ENCODE measurements around the gene FUT8. TPM values are rescaled to one million over a fixed set of nuclear protein-coding genes. Genes with fewer than 3 reads are reported as not detected.
"Not testable (repeated sequence)": the region's sequence is repeated elsewhere in the genome, so short reads cannot be mapped to it uniquely, and the experiment has no call there.

Gene FUT8
- total and polyA plus RNA-seq, 9 donors: 9.2 to 21.1 (median 13.4) TPM

DNA sequence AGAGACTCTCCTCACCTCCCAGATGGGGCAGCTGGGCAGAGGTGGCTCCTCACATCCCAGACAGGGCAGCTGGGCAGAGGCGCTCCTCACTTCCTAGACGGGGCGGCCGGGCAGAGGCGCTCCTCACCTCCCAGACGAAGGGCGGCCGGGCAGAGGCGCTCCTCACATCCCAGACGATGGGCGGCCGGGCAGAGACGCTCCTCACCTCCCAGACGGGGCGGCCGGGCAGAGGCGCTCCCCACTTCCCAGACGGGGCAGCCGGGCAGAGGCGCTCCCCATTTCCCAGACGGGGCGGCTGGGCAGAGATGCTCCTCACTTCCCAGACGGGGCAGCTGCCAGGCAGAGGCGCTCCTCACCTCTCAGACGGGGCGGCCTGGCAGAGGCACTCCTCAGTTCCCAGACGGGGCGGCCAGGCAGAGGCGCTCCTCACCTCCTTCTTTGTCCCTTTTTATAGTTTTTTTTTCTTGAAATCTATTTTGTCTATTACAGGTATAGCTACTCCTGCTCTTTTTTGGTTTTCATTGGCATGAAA, 304.9 kb downstream of the FUT8 start:
- not testable (repeated sequence) for H3K36me3 ChIP-seq (ENCODE audit: control insufficient read depth, insufficient read depth, low read length); H3K9me3 ChIP-seq (replicated peaks; ENCODE audit: control insufficient read depth, low read depth, low read length); DNase-seq; H3K27ac ChIP-seq (ENCODE audit: low read length); H3K4me1 ChIP-seq (ENCODE audit: control insufficient read depth, insufficient read depth, low read length); H3K4me3 ChIP-seq (ENCODE audit: low read length); H3K27me3 ChIP-seq (ENCODE audit: control insufficient read depth, insufficient read depth, low read length)
- WGBS (ENCODE audit: insufficient coverage): 96% methylated on average over 20 of the region's 29 CpGs

DNA sequence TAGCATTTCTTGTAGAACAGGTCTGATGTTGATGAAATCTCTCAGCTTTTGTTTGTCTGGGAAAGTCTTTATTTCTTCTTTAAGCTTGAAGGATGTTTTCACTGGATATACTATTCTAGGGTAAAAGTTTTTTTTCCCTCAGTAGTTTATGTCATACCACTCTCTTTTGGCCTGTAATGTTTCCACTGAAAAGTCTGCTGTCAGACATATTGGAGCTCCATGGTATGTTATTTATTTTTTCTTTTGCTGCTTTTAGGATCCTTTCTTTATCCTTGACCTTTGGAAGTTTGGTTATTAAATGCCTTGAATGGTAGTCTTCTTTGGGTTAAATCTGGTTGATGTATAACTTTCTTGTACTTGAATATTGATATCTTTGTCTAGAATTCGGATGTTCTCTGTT, 306.1 kb downstream of the FUT8 start:
- Histone ChIP-seq H3K4me3 (ENCODE audit: low read length) (no peak overlapping the region), H3K27ac (ENCODE audit: low read length) (no peak overlapping the region), H3K36me3 (ENCODE audit: control insufficient read depth, insufficient read depth, low read length) (no peaks in the 10 kb centered on the region), H3K9me3 (replicated peaks; ENCODE audit: control insufficient read depth, low read depth, low read length) (peaks cover 5% of the 10 kb centered on the region), H3K4me1 (ENCODE audit: control insufficient read depth, insufficient read depth, low read length) (no peaks in the 10 kb centered on the region), H3K27me3 (ENCODE audit: control insufficient read depth, insufficient read depth, low read length) (no peaks in the 10 kb centered on the region)
- WGBS (ENCODE audit: insufficient coverage): no CpG with 5 or more reads among the region's 1 CpG
- no peak for DNase-seq

DNA sequence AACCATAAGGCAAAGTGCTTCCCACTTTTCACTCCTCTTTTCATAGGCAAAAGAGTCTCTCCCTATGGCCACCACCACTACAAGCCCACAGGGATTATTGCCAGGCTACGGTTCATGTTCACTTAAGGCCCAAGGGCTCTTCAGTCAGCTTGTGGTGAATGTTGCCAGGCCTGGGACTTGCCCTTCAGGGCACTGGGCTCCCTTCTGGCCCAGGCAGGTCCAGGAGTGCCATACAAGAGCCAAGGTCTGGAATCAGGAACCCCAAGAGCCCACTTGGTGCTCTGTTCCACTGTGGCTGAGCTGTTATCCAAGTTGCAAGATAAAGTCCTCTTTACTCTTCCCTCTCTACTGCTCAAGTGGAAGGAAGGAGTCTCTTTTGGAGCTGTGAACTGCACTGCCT, 307.6 kb downstream of the FUT8 start:
- Histone ChIP-seq H3K4me3 (ENCODE audit: low read length) (no peak overlapping the region), H3K27ac (ENCODE audit: low read length) (no peak overlapping the region), H3K9me3 (replicated peaks; ENCODE audit: control insufficient read depth, low read depth, low read length) (peaks cover 2% of the 10 kb centered on the region), H3K36me3 (ENCODE audit: control insufficient read depth, insufficient read depth, low read length) (no peaks in the 10 kb centered on the region), H3K27me3 (ENCODE audit: control insufficient read depth, insufficient read depth, low read length) (no peaks in the 10 kb centered on the region), H3K4me1 (ENCODE audit: control insufficient read depth, insufficient read depth, low read length) (no peaks in the 10 kb centered on the region)
- no peak for DNase-seq
- 100% methylated on average over 1 of the region's 1 CpG for WGBS (ENCODE audit: insufficient coverage)

DNA sequence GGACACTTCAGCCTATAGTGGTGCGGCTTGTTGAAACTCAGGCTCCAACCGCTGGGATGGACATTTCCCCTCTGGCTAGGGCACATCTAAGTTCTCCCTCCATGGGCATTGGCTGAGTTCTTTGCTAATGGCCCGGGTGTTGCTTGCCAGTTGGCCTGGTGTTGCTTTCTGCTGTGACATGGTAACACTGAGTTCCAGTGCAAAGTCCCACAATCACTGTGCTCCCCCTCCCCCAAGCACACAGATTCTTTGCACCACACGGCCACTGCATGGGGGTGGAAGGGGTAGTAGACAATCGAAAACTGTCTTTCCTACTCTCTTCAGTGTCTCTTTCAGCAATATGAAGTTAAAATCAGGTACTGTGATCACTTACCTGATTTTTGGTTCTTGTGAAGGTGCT, 308.2 kb downstream of the FUT8 start:
- DNase-seq: no peak
- Histone ChIP-seq H3K4me3 (ENCODE audit: low read length) (no peak overlapping the region), H3K9me3 (replicated peaks; ENCODE audit: control insufficient read depth, low read depth, low read length) (peaks cover 2% of the 10 kb centered on the region), H3K4me1 (ENCODE audit: control insufficient read depth, insufficient read depth, low read length) (no peaks in the 10 kb centered on the region), H3K36me3 (ENCODE audit: control insufficient read depth, insufficient read depth, low read length) (no peaks in the 10 kb centered on the region), H3K27me3 (ENCODE audit: control insufficient read depth, insufficient read depth, low read length) (no peaks in the 10 kb centered on the region), H3K27ac (ENCODE audit: low read length) (no peak overlapping the region)
- 90% methylated on average over 2 of the region's 5 CpGs for WGBS (ENCODE audit: insufficient coverage)

DNA sequence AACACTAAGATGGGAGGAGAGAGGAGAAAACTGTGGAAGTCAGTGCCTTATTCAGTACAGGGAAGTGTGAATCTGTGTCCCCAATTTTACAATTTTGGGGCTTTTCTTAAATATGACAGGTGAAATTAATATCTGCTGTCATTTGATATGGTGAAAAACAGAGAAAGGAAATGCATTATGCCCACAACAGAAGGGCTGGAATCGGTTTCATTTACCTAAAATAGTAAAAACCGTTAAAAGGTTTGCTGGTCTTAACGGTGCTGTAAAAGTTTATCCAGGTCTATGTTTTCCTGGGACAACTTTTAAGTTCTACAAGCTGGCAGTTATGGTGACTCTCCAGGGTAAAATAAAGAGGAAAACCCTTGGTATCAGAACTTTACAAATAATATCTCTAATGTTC, 310.8 kb downstream of the FUT8 start:
- H3K4me3 ChIP-seq (ENCODE audit: low read length): no peak overlapping the region
- H3K4me1 ChIP-seq (ENCODE audit: control insufficient read depth, insufficient read depth, low read length): no peaks in the 10 kb centered on the region
- H3K27me3 ChIP-seq (ENCODE audit: control insufficient read depth, insufficient read depth, low read length): no peaks in the 10 kb centered on the region
- no peaks in the 10 kb centered on the region for H3K36me3 ChIP-seq (ENCODE audit: control insufficient read depth, insufficient read depth, low read length)
- no peak overlapping the region for H3K27ac ChIP-seq (ENCODE audit: low read length)
- 56% methylated on average over 3 of the region's 3 CpGs for WGBS (ENCODE audit: insufficient coverage)
- H3K9me3 ChIP-seq (replicated peaks; ENCODE audit: control insufficient read depth, low read depth, low read length): peaks cover 2% of the 10 kb centered on the region
- DNase-seq: no peak

DNA sequence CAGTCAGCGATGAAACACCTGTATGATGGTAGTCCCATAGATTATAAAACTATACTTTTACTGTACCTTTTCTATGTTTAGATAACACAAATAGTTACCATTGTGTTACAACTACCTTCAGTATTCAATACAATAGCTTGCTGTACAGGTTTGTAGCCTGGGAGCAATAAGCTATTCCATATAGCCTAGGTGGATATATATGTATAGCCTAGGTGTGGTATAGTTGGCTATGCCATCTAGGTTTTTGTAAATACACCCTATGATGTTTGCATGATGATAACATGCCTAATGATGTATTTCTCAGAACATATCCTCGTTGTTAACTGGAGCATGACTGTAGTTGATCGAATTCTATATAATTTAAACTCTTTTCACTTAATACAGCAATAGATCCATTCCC, 316.1 kb downstream of the FUT8 start:
- Histone ChIP-seq H3K4me1 (ENCODE audit: control insufficient read depth, insufficient read depth, low read length) (no peaks in the 10 kb centered on the region), H3K4me3 (ENCODE audit: low read length) (no peak overlapping the region), H3K27me3 (ENCODE audit: control insufficient read depth, insufficient read depth, low read length) (no peaks in the 10 kb centered on the region), H3K9me3 (replicated peaks; ENCODE audit: control insufficient read depth, low read depth, low read length) (no peaks in the 10 kb centered on the region), H3K27ac (ENCODE audit: low read length) (no peak overlapping the region), H3K36me3 (ENCODE audit: control insufficient read depth, insufficient read depth, low read length) (no peaks in the 10 kb centered on the region)
- no CpG with 5 or more reads among the region's 3 CpGs for WGBS (ENCODE audit: insufficient coverage)
- DNase-seq: no peak

DNA sequence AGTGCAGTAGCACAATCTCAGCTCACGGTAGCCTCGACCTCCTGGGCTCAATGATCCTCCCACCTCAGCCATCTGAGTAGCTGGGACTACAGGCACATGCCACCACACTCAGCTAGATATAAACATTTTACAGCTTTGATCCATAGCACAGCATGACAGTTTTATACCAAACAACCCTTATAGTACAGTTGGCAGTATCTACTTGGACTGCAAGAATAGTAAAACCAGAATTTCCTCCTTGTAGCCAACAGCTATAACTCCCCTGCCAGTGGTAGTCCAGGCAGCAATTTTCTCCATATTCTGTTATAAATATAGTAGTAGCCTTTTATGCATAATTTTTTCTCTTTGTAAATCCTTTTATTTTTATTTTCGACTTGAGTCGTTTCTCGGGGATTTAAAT, 317.0 kb downstream of the FUT8 start:
- 90% methylated on average over 2 of the region's 5 CpGs for WGBS (ENCODE audit: insufficient coverage)
- H3K4me3 ChIP-seq (ENCODE audit: low read length): no peak overlapping the region
- no peaks in the 10 kb centered on the region for H3K27me3 ChIP-seq (ENCODE audit: control insufficient read depth, insufficient read depth, low read length)
- DNase-seq: no peak
- H3K36me3 ChIP-seq (ENCODE audit: control insufficient read depth, insufficient read depth, low read length): no peaks in the 10 kb centered on the region
- H3K9me3 ChIP-seq (replicated peaks; ENCODE audit: control insufficient read depth, low read depth, low read length): no peaks in the 10 kb centered on the region
- no peaks in the 10 kb centered on the region for H3K4me1 ChIP-seq (ENCODE audit: control insufficient read depth, insufficient read depth, low read length)
- no peak overlapping the region for H3K27ac ChIP-seq (ENCODE audit: low read length)

DNA sequence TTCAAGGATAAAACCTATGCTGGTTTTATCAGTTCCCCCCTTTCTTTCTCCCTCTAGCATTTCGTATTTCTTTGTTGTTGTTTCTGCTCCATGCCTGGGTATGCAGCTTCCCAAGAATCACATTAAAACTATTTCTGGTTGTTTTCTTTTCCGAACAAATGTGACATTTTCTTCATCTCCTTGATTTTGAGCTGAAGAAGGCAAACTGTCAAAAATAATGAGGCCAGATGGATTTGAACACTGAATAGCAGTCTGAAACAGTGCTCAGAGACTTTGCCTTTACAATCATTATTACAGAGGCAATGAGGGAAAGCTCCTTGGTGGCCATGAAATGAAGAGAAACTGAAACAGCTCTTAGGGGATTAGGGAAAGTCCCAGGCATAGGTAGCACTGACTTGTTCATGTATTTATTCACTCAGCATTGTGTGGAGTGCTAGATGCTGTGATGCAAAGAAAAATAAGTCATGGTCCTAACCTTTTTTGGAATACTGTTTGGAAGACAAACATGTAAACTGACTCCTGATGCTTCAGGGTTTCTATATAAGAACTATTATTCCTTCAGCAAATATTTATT, 319.5 kb downstream of the FUT8 start:
- Histone ChIP-seq H3K4me1 (ENCODE audit: control insufficient read depth, insufficient read depth, low read length) (no peaks in the 10 kb centered on the region), H3K4me3 (ENCODE audit: low read length) (no peak overlapping the region), H3K9me3 (replicated peaks; ENCODE audit: control insufficient read depth, low read depth, low read length) (no peaks in the 10 kb centered on the region), H3K36me3 (ENCODE audit: control insufficient read depth, insufficient read depth, low read length) (no peaks in the 10 kb centered on the region), H3K27ac (ENCODE audit: low read length) (no peak overlapping the region), H3K27me3 (ENCODE audit: control insufficient read depth, insufficient read depth, low read length) (no peaks in the 10 kb centered on the region)
- 100% methylated on average over 1 of the region's 2 CpGs for WGBS (ENCODE audit: insufficient coverage)
- DNase-seq: no peak

DNA sequence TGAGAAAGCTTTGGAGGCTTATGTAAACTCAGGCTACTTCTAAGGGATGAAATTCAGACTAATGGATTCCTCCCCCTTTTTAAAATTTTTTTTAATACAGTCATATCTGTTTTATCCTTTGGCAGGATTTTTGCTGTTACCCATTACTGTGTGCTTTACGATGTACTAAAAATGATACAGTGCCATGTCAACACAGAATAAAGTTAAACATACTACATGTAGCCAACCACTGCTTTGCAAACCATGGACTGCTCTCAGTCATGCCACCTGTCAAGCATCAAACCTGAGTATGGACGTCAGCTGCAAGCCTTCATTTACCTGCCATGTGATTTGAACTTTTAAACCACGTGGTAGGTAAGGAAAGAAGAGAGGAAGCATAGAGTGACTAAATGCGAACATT, 325.8 kb downstream of the FUT8 start:
- H3K27me3 ChIP-seq (ENCODE audit: control insufficient read depth, insufficient read depth, low read length): no peaks in the 10 kb centered on the region
- DNase-seq: no peak
- H3K36me3 ChIP-seq (ENCODE audit: control insufficient read depth, insufficient read depth, low read length): no peaks in the 10 kb centered on the region
- no peaks in the 10 kb centered on the region for H3K9me3 ChIP-seq (replicated peaks; ENCODE audit: control insufficient read depth, low read depth, low read length)
- no peak overlapping the region for H3K4me3 ChIP-seq (ENCODE audit: low read length)
- H3K27ac ChIP-seq (ENCODE audit: low read length): no peak overlapping the region
- H3K4me1 ChIP-seq (ENCODE audit: control insufficient read depth, insufficient read depth, low read length): no peaks in the 10 kb centered on the region
- WGBS (ENCODE audit: insufficient coverage): 80% methylated on average over 1 of the region's 4 CpGs

DNA sequence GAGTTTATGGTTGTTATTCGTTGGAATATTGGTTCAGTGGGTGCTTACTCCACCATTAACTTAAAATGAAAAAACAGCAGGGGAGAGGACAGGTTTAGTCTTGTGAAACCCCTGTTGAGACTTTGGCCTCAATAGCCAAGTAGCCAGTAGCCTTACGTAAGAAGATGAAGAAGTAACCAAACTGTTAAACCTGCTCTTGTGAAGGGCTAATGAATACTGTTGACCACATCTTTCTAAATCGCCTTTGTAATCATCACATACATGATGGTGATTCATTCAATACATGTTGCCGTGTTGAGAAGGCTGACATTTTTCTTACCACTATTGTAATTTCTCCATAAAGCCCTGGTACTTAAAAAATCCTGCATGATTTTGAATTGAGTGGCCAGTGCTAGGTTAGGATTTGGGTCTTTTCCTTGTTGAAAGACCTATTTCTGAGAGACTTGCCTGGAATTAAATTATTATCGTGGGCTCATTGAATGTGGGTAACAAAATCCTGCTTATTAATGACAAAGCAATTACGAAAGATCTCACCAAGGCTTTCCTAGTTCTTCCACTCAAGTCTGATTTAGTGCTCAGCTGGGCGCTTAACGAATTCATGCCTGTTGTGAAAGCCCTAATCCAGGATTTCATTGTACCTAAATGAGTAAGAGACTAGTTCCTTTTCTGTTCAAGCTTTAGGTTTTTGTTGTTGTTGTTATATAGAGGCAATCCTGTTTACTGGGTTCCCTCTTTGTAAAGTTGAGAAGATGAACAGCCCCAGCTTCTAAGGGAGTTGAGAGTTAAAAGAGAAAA, 333.1 kb downstream of the FUT8 start:
- WGBS (ENCODE audit: insufficient coverage): no CpG with 5 or more reads among the region's 8 CpGs
- no peaks in the 10 kb centered on the region for H3K4me1 ChIP-seq (ENCODE audit: control insufficient read depth, insufficient read depth, low read length)
- no peak overlapping the region for H3K4me3 ChIP-seq (ENCODE audit: low read length)
- H3K36me3 ChIP-seq (ENCODE audit: control insufficient read depth, insufficient read depth, low read length): no peaks in the 10 kb centered on the region
- no peak overlapping the region for H3K27ac ChIP-seq (ENCODE audit: low read length)
- DNase-seq: no peak
- no peaks in the 10 kb centered on the region for H3K27me3 ChIP-seq (ENCODE audit: control insufficient read depth, insufficient read depth, low read length)
- H3K9me3 ChIP-seq (replicated peaks; ENCODE audit: control insufficient read depth, low read depth, low read length): no peaks in the 10 kb centered on the region

Data from muscle of leg (tissue), 11 donors.